Pancreas (tissue), 10 donors: ENCODE results near the gene MTARC1. TPM values are rescaled to one million over a fixed set of nuclear protein-coding genes. Genes with fewer than 3 reads are reported as not detected.

Experiments used
- ATAC-seq, 4 donors: fragments of 200-7000 bp; cut with Tn5 transposase; one replicate each; pipeline versions ENCODE4 v1.8.0 to v1.9.1; 2020; ENCODE audit warnings: mild to moderate bottlenecking in 4 of 4, moderate library complexity in 4 of 4
- DNase-seq, 6 donors: peaks; one replicate each; pipeline ENCODE4 v3.0.0-alpha.2; 2020
- FAIRE-seq: peaks from 2 replicates; lab custom pipeline; 2012; peaks lifted over from hg19 to GRCh38; lab: Jason Lieb, UNC
- H3K27ac ChIP-seq, 4 donors: fragments of 200-600 bp; sonication (generic); 1 replicate in 3 of 4; 2 replicates in 1 of 4; pipeline versions ENCODE4 v1.5.0 to v1.8.0; 2020
- H3K27me3 ChIP-seq, 4 donors: fragments of 200-600 bp; one replicate each; pipeline ENCODE4 v1.8.0; 2021
- H3K36me3 ChIP-seq, 3 donors: fragments of 200-600 bp; sonication (generic) in 1 of 3; one replicate each; pipeline versions ENCODE4 v1.5.0 to v1.8.0; 2020 to 2021
- H3K4me1 ChIP-seq, 3 donors: fragments of 200-600 bp; one replicate each; pipeline ENCODE4 v1.8.0; 2021
- H3K4me3 ChIP-seq, 4 donors: fragments of 200-600 bp; sonication (generic) in 2 of 4; one replicate each; pipeline versions ENCODE4 v1.5.0 to v1.8.0; 2020 to 2021
- H3K9me3 ChIP-seq, 4 donors: fragments of 200-600 bp; one replicate each; pipeline ENCODE4 v1.8.0; 2021
- CTCF ChIP-seq, 4 donors: fragments of 200-600 bp; sonication (generic) in 3 of 4; IDR thresholded peaks; one replicate each; pipeline versions ENCODE4 v1.5.0 to v1.8.0; 2021; ENCODE audit warnings: antibody characterized with exemption in 4 of 4
- WGBS, 2 donors: extraction: QIAGEN DNeasy Blood & Tissue Kit; methylation state at CpG; one replicate each; pipeline ENCODE4 v1.1.7; 2013; 5-methylcytosine and 5-hydroxymethylcytosine counted together
- intact Hi-C, 3 donors: fragments of 100-400 bp; cut with DNase I; formaldehyde crosslinking; loops; one replicate each; pipeline versions ENCODE4 v1.11.1 to v1.14.2; 2022
- polyA plus RNA-seq, 2 donors: library from polyadenylated mRNA; stranded (reverse); fragments of 200-250 nt; gene quantifications; one replicate each; pipeline ENCODE4 v1.2.3, GENCODE V29; 2013
- total RNA-seq, 6 donors: library from RNA; stranded (reverse); fragmentation: NEBNext Ultra II Directional in 4 of 6; extraction: Animal tissue kit (Norgen Biotek cat#: 25700) in 4 of 6; gene quantifications; one replicate each; pipeline versions ENCODE4 v1.2.1 to v1.2.4, GENCODE V29; 2021 to 2023
- donor health status: healthy with polysubstance abuse.
- donor health status: DM: no; HTN: no; CAD: no; lungs with moderate emphysema.
- donor health status: DM: no; HTN: no; CAD: no.
- donor health status: control.
- donor health status: control.
- donor health status: Bipolar disorder and iron deficiency.
- donor health status: DM: yes; HTN: yes; CAD: no.
- donor health status: DM: no; HTN: no; CAD: no.
- donor health status: DM: no; HTN: no; CAD: no.
- donor health status: DM: yes; HTN: yes; CAD: no.

Gene MTARC1
- total and polyA plus RNA-seq, 8 donors = 2.5 to 10.8 (median 7.1) TPM

- FAIRE-seq (no peak), DNase-seq (peak in 1 of 6 donors; percentile 51), ATAC-seq (peak; percentile 56 to 86 (median 82))
- intact Hi-C loops = no loop called here
- H3K9me3 ChIP-seq = no peaks in the 10 kb centered on the region
- peak; percentile 63 to 86 (median 69) for TF ChIP-seq CTCF (IDR thresholded peaks at IDR 0.05)
- no peaks in the 10 kb centered on the region for H3K27me3 ChIP-seq
- H3K4me1 ChIP-seq = no peaks in the 10 kb centered on the region
- H3K36me3 ChIP-seq = no peaks in the 10 kb centered on the region
- H3K4me3 ChIP-seq = no peak overlapping the region
- no peak overlapping the region for H3K27ac ChIP-seq
- 64 to 67% methylated on average over 10 of the region's 10 CpGs for WGBS, 2 donors
Measured at GRCh38 chr1:220803401-220804201, 16.9 kb downstream of the MTARC1 start.

GRCh38 chr1:220804202-220804586 is 17.5 kb downstream of the MTARC1 start:
- ATAC-seq = no peak

GRCh38 chr1:220806408-220806807 is 19.7 kb downstream of the MTARC1 start:
- FAIRE-seq = no peak
- no peak for DNase-seq
- H3K4me1 ChIP-seq = no peaks in the 10 kb centered on the region
- no peak overlapping the region for H3K4me3 ChIP-seq
- no peaks in the 10 kb centered on the region for H3K9me3 ChIP-seq
- H3K27ac ChIP-seq = no peak overlapping the region
- no peaks in the 10 kb centered on the region for H3K27me3 ChIP-seq
- intact Hi-C loops = no loop called here
- WGBS, 2 donors = 86 to 92% methylated on average over 4 of the region's 4 CpGs
- TF ChIP-seq CTCF (IDR thresholded peaks at IDR 0.05) = no peak
- no peak for ATAC-seq
- H3K36me3 ChIP-seq = no peaks in the 10 kb centered on the region

More at GRCh38 chr1:220804202-220804586, 17.5 kb downstream of the MTARC1 start:
- WGBS, 2 donors = 73 to 81% methylated on average over 5 of the region's 5 CpGs
- no peak for TF ChIP-seq CTCF (IDR thresholded peaks at IDR 0.05)
- H3K27me3 ChIP-seq = no peaks in the 10 kb centered on the region
- H3K27ac ChIP-seq = no peak overlapping the region
- H3K36me3 ChIP-seq = no peaks in the 10 kb centered on the region
- DNase-seq (no peak), FAIRE-seq (no peak)
- intact Hi-C loops = no loop called here
- H3K4me3 ChIP-seq = no peak overlapping the region
- H3K4me1 ChIP-seq = no peaks in the 10 kb centered on the region
- H3K9me3 ChIP-seq = no peaks in the 10 kb centered on the region

GRCh38 chr1:220807726-220808125 is 21.0 kb downstream of the MTARC1 start:
- 82 to 88% methylated on average over 6 of the region's 6 CpGs for WGBS, 2 donors
- FAIRE-seq (no peak), DNase-seq (no peak)

More at GRCh38 chr1:220807726-220808125, 21.0 kb downstream of the MTARC1 start:
- Histone ChIP-seq H3K4me1 (no peaks in the 10 kb centered on the region), H3K36me3 (no peaks in the 10 kb centered on the region), H3K27ac (no peak overlapping the region), H3K9me3 (no peaks in the 10 kb centered on the region), H3K4me3 (no peak overlapping the region), H3K27me3 (no peaks in the 10 kb centered on the region)
- intact Hi-C loops = no loop called here
- ATAC-seq = no peak
- no peak for TF ChIP-seq CTCF (IDR thresholded peaks at IDR 0.05)
